Heart left ventricle (tissue), 13 donors: ENCODE data around the gene REPIN1.

Experiments used
- CTCF ChIP-seq, 12 donors: fragments of 200-600 bp; sonication (generic) in 4 of 12; IDR thresholded peaks; one replicate each; pipeline versions ENCODE4 v1.5.0 to v1.8.0; 2018 to 2022; ENCODE audit warnings: antibody characterized with exemption in 12 of 12, mild to moderate bottlenecking in 5 of 12
- POLR2A ChIP-seq, 2 donors: fragments of 450-650 bp; IDR thresholded peaks; one replicate each; pipeline ENCODE4 v1.6.1; 2017; ENCODE audit warnings: antibody characterized with exemption in 2 of 2, mild to moderate bottlenecking in 2 of 2, moderate library complexity in 2 of 2
- donor health status: ischemic (EF 13 %, LVEDD 7.1; RV severe dilation, severe dysfunction).
- donor health status: DM: no; HTN: yes; CAD: no.
- donor health status: DM: no; HTN: no; CAD: no.
- donor health status: ischemic (EF 25% LVEDD 6.9; RV normal size, moderate dysfunction).
- donor health status: ischemic (EF 25% LVEDD 5.7; RV mildly dilated, moderate dysfunction).
- donor health status: ischemic (EF 35%, LVEDD 5.7; RV mildly dilated, moderate dysfunction).
- donor health status: nonischemic (EF 11% LVEDD 7.7; RV severe dilation, severe dysfunction).
- donor health status: DM: yes; HTN: yes; CAD: no.
- donor health status: PGD.
- donor health status: ischemic (EF 29% LVEDD 5.4; RV normal size, mild dysfunction).
- donor health status: nonischemic (EF 23%, LVEDD 6.1; RV moderate dilation, normal function).

DNA sequence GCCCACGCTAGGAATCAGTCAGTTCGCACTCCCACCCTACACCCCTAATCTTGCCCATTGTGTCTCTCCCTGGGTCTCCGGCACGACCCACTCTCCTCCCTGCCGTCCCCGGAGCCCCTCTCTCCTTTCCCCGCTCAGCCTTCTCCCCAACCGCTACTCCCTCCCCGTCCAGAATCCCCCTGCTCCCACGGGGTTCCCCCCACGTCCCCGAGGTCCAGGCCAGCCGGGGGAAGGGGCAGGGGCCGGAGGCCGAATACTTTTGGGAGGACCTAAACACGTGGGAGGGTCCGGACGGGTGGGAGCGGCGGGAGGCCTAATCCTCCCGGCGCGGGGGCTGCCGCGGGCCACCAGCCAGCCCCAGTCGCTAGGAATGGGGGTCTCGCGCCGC is 27.8 kb upstream of the REPIN1 start:
- TF ChIP-seq CTCF (IDR thresholded peaks at IDR 0.05) (no peak), POLR2A (IDR thresholded peaks at IDR 0.05) (no peak)
